ENCODE results near the gene NLGN4Y.
"Not testable (repeated sequence)": the region's sequence is repeated elsewhere in the genome, so short reads cannot be mapped to it uniquely, and the experiment has no call there.

Gene NLGN4Y

DNA sequence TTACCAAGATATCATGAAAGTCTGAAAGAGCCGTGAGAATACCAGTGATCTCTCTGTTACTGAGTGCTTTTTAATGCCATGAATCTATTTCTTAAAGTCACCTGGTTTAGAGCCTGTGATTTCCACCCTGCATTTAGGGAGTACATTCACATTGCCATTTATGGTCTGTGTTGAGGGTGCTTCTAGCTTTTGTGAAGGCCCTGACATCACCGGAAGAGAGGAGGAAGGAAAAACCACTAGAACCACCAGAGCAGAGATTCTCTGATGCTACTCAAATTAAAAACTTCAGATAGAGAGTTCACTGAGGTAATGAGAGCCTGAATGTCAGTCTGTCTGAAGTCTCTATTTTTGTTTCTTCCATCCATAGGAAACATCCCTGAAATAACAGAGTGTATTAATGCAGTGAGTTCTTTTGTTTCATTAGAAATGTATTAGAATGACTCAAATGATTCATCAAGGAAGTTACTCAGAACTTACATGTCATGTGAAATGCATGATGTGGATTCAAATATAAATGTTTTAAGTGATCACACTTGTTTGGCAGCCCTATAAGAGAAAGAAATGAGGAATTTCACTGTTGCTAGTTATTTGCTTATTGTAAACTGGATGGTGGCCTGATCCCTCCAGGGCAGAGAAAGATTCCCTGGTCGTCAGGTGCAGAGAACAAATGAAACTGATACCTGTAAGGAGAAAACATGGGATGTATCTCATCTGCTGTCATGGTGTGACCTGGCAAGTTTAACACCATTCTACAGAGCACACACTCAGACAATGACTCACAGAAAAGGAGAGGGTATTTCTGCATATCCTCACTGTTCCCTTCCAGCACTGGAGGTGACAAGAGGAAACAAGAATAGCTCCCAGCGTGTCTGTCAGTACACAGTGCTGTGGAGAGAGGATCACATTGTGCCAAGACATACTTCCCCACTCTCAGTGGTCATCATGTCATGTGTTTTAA lies 310.1 kb downstream of the NLGN4Y start:
- no peaks in the 10 kb centered on the region for H3K36me3 ChIP-seq (ENCODE audit: control insufficient read depth, insufficient read depth, low read length)
- no peak for DNase-seq (ENCODE audit: extremely low read depth, insufficient read length)

DNA sequence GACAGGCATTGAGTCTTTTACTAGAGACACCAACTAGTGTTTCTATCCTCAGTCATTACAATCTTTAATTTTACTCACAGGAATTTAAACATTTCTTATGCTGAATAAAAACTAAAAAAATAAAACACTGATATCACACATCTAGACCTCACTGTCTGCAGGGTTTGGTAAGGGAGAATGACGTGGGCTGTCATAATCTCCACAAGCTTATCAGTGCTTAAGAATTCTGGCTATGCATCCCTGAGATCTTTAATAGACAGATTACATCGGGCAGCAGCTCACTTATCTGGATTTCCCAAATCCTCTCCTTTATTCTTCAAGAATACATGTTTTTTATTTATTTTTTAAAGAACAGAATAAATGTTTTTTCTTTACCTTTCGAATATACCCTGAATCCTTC lies 313.1 kb downstream of the NLGN4Y start:
- DNase-seq (ENCODE audit: extremely low read depth, insufficient read length) = no peak
- TF ChIP-seq, protein P1, sequence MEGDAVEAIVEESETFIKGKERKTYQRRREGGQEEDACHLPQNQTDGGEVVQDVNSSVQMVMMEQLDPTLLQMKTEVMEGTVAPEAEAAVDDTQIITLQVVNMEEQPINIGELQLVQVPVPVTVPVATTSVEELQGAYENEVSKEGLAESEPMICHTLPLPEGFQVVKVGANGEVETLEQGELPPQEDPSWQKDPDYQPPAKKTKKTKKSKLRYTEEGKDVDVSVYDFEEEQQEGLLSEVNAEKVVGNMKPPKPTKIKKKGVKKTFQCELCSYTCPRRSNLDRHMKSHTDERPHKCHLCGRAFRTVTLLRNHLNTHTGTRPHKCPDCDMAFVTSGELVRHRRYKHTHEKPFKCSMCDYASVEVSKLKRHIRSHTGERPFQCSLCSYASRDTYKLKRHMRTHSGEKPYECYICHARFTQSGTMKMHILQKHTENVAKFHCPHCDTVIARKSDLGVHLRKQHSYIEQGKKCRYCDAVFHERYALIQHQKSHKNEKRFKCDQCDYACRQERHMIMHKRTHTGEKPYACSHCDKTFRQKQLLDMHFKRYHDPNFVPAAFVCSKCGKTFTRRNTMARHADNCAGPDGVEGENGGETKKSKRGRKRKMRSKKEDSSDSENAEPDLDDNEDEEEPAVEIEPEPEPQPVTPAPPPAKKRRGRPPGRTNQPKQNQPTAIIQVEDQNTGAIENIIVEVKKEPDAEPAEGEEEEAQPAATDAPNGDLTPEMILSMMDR (IDR thresholded peaks at IDR 0.05; ENCODE audit: insufficient read depth, low read length, poor library complexity, severe bottlenecking) = no peak
- Histone ChIP-seq H3K4me3 (replicated peaks; ENCODE audit: low read depth, low read length) (no peak overlapping the region), H3K36me3 (ENCODE audit: control insufficient read depth, insufficient read depth, low read length) (no peaks in the 10 kb centered on the region), H3K27me3 (replicated peaks; ENCODE audit: control insufficient read depth, insufficient read depth, low read length) (no peaks in the 10 kb centered on the region)

More for the DNA sequence above, 310.1 kb downstream of the NLGN4Y start:
- TF ChIP-seq, protein P1 (IDR thresholded peaks at IDR 0.05; ENCODE audit: insufficient read depth, low read length, poor library complexity, severe bottlenecking) = no peak
- no peak overlapping the region for H3K4me3 ChIP-seq (replicated peaks; ENCODE audit: low read depth, low read length)
- no peaks in the 10 kb centered on the region for H3K27me3 ChIP-seq (replicated peaks; ENCODE audit: control insufficient read depth, insufficient read depth, low read length)

DNA sequence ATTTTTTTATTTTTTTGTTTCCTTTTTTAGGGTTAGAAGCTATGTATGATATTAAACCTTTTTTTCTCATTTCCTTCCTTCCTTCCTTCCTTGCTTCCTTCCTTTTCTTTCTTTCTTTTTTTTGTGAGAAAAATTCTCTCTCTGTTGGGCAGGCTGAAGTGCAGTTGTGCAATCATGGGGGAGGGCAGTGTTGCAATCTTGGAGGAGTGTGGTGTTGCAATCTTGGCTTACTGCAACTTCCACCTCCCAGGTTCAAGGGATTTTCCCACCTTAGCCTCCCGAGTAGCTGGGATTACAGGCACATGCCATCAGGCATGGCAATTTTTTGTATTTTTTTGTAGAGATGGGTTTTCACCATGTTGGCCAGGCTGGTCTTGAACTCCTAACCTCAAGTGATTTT lies 326.4 kb downstream of the NLGN4Y start:
- Histone ChIP-seq H3K36me3 (ENCODE audit: control insufficient read depth, insufficient read depth, low read length) (no peaks in the 10 kb centered on the region), H3K4me3 (replicated peaks; ENCODE audit: low read depth, low read length) (no peak overlapping the region), H3K27me3 (replicated peaks; ENCODE audit: control insufficient read depth, insufficient read depth, low read length) (no peaks in the 10 kb centered on the region)
- no peak for DNase-seq (ENCODE audit: extremely low read depth, insufficient read length)
- TF ChIP-seq, protein P1 (IDR thresholded peaks at IDR 0.05; ENCODE audit: insufficient read depth, low read length, poor library complexity, severe bottlenecking) = no peak

DNA sequence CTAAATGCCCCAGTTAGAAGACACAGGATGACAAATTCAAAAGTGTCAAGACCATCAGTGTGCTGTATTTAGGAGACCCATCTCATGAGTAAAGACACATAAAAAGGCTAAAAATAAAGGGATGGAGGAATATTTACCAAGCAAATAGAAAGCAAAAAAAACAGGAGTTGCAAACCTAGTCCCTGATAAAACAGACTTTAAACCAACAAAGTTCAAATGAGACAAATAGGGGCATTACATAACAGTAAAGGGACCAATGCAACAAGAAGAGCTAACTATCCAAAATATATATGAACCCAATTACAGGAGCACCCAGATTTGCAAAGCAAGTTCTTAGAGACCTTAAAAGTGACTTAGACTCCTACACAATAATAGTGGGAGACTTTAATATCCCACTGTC lies 336.1 kb downstream of the NLGN4Y start:
- Histone ChIP-seq H3K36me3 (ENCODE audit: control insufficient read depth, insufficient read depth, low read length) (no peaks in the 10 kb centered on the region), H3K4me3 (replicated peaks; ENCODE audit: low read depth, low read length) (no peak overlapping the region), H3K27me3 (replicated peaks; ENCODE audit: control insufficient read depth, insufficient read depth, low read length) (no peaks in the 10 kb centered on the region)
- DNase-seq (ENCODE audit: extremely low read depth, insufficient read length) = no peak
- TF ChIP-seq, protein P1 (IDR thresholded peaks at IDR 0.05; ENCODE audit: insufficient read depth, low read length, poor library complexity, severe bottlenecking) = no peak

DNA sequence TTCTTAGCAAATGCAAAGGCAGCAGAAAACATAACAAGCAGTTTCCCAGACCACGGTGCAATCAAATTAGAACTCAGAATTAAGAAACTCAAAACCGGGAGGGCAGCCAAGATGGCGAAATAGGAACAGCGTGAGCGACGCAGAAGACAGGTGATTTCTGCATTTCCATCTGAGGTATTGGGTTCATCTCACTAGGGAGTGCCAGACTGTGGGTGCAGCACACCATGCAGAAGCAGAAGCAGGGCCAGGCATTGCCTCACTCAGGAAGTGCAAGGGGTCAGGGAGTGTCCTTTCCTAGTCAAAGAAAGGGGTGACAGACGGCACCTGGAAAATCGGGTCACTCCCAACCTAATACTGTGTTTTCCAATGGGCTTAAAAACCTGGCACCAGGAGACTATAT lies 336.7 kb downstream of the NLGN4Y start:
- not testable (repeated sequence) for DNase-seq (ENCODE audit: extremely low read depth, insufficient read length); H3K36me3 ChIP-seq (ENCODE audit: control insufficient read depth, insufficient read depth, low read length); H3K27me3 ChIP-seq (replicated peaks; ENCODE audit: control insufficient read depth, insufficient read depth, low read length); H3K4me3 ChIP-seq (replicated peaks; ENCODE audit: low read depth, low read length)

DNA sequence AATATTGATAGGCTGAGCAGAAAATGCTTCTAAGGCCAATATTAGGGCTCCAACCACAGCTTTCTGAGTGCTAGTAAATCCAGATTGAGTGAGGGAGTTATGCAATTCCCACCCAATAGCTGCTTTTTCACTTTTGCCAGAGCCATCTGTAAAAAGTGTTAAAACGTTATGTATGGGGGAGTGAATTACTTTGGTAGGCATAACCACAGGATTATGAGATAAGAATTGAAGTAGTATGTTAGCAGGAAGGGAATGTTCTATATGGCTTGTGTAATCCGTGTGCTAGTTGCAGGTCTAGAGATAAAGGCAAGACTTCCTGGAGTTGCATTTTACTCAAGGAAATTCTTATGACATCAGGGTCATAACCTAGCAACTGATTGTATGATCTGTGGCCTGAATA lies 347.6 kb downstream of the NLGN4Y start:
- Histone ChIP-seq H3K4me3 (replicated peaks; ENCODE audit: low read depth, low read length) (no peak overlapping the region), H3K36me3 (ENCODE audit: control insufficient read depth, insufficient read depth, low read length) (no peaks in the 10 kb centered on the region), H3K27me3 (replicated peaks; ENCODE audit: control insufficient read depth, insufficient read depth, low read length) (no peaks in the 10 kb centered on the region)
- TF ChIP-seq, protein P1 (IDR thresholded peaks at IDR 0.05; ENCODE audit: insufficient read depth, low read length, poor library complexity, severe bottlenecking) = no peak
- DNase-seq (ENCODE audit: extremely low read depth, insufficient read length) = no peak

All from GM06990 (cell line).